Measurements from ENCODE around the gene N4BP2L1. TPM values are rescaled to one million over a fixed set of nuclear protein-coding genes. Genes with fewer than 3 reads are reported as not detected.

N4BP2L1 gene
- total and polyA plus RNA-seq, 2 experiments from 2014 or later = 1.2 to 1.4 TPM

DNA sequence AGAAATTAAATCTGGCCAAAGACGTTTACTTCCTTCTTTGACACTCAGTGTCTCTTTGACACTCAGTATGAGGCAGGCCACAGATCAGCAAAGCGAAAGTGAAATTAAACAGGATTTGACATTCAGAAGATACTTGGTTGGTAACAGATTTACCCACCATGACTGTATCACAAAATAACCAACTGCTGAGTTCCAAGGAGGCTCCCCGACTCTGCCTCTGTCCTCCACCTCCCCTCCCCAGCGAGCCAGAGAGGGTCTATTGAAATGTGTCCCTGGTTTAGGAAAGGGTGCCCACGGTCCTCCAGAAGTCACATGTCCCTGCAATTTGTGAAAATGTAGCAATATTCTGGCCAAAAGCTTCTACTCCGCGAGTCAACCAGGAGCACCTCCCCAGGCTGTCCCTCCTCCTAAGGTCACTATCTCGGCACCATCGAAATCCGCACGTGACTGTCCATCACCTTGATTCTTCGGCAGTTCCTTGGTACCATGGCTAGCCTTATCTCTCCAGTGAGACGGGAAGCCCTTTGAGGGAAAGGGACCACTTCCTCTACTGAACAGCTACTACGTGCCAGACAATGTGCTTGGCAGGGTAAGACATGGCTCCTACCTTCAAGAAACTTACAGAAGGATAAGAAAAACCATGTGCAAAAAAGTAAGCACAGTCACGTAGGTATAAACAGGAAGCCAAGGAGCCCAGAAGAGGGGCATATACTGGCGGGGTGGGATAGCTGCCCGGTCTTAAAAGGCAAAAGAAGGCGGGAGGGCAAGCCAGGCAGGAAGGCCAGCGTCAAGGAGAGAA, 1.5 kb downstream of the N4BP2L1 start:
- in situ Hi-C loops (cut with MboI) = no loop called here
- H3K4me3 ChIP-seq = peak overlapping the region; percentile 70
- H4K20me1 ChIP-seq (ENCODE audit: insufficient read depth) = no peaks in the 10 kb centered on the region
- H3K27ac ChIP-seq = no peak overlapping the region
- peak overlapping the region; percentile 84 for H3K4me2 ChIP-seq (ENCODE audit: unreplicated experiment)
- DNase-seq = peak; percentile 55
- WGBS, 2 experiments (ENCODE audit: low coverage in 1 of 2, low lambda C conversion rate in 2 of 2, missing lambda C conversion rate in 2 of 2) = 25 to 29% methylated on average over 19 of the region's 19 CpGs
- H3F3A ChIP-seq (ENCODE audit: insufficient read depth) = peaks cover 7% of the 10 kb centered on the region
- no peaks in the 10 kb centered on the region for H3K9me3 ChIP-seq (ENCODE audit: low read depth)
- peak overlapping the region; percentile 70 for H3K9ac ChIP-seq
- TF ChIP-seq EZH2 (IDR thresholded peaks at IDR 0.05; ENCODE audit: insufficient read depth, poor library complexity, severe bottlenecking) = no peak
- no peak for TF ChIP-seq EZH2phosphoT487 (IDR thresholded peaks at IDR 0.05; ENCODE audit: insufficient read depth, low read depth)
- H3K36me3 ChIP-seq (ENCODE audit: low read depth) = peaks cover 21% of the 10 kb centered on the region
- peaks cover 4% of the 10 kb centered on the region; the same call in 1 of the 2 replicates for H3K4me1 ChIP-seq (ENCODE audit: insufficient read depth)
- peak overlapping the region; percentile 72 for H2AFZ ChIP-seq
- H3K9me2 ChIP-seq (ENCODE audit: insufficient read depth) = no peaks in the 10 kb centered on the region
- no peaks in the 10 kb centered on the region for H3K27me3 ChIP-seq (replicated peaks; ENCODE audit: insufficient read depth)
- H3K79me2 ChIP-seq (ENCODE audit: insufficient read depth) = no peaks in the 10 kb centered on the region

DNA sequence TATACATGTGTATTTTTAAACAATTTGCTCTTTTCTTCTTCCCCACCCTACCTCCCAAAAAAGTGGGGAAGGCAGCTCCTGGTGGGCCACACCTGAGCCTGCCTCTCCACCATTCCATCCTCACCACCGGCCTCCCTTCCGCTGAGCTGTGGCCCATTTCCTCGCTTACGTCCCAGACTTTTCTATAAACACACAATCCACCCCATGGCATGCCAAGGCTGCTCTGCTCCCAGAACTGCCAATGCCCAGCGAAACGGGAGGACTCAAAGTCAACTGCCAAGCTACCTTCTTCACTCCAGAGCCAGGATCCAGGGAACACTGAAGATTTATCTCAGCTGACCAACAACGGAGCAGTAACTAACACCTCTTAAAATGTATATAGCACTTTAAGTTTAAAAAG, 2.8 kb downstream of the N4BP2L1 start:
- peaks cover 4% of the 10 kb centered on the region; the same call in 1 of the 2 replicates for H3K4me1 ChIP-seq (ENCODE audit: insufficient read depth)
- TF ChIP-seq EZH2phosphoT487 (IDR thresholded peaks at IDR 0.05; ENCODE audit: insufficient read depth, low read depth) = no peak
- no peak for TF ChIP-seq EZH2 (IDR thresholded peaks at IDR 0.05; ENCODE audit: insufficient read depth, poor library complexity, severe bottlenecking)
- H3K9ac ChIP-seq = no peak overlapping the region
- H4K20me1 ChIP-seq (ENCODE audit: insufficient read depth) = no peaks in the 10 kb centered on the region
- H3K9me3 ChIP-seq (ENCODE audit: low read depth) = no peaks in the 10 kb centered on the region
- H3K27me3 ChIP-seq (replicated peaks; ENCODE audit: insufficient read depth) = no peaks in the 10 kb centered on the region
- no peak overlapping the region for H3K4me2 ChIP-seq (ENCODE audit: unreplicated experiment)
- H3F3A ChIP-seq (ENCODE audit: insufficient read depth) = peaks cover 7% of the 10 kb centered on the region
- H3K9me2 ChIP-seq (ENCODE audit: insufficient read depth) = no peaks in the 10 kb centered on the region
- H2AFZ ChIP-seq = no peak overlapping the region
- WGBS, 2 experiments (ENCODE audit: low coverage in 1 of 2, low lambda C conversion rate in 2 of 2, missing lambda C conversion rate in 2 of 2) = 83 to 88% methylated on average over 7 of the region's 7 CpGs
- H3K27ac ChIP-seq = no peak overlapping the region
- peaks cover 18% of the 10 kb centered on the region; the same call in 1 of the 2 replicates for H3K36me3 ChIP-seq (ENCODE audit: low read depth)
- DNase-seq = no peak
- H3K79me2 ChIP-seq (ENCODE audit: insufficient read depth) = no peaks in the 10 kb centered on the region
- in situ Hi-C loops (cut with MboI) = no loop called here
- no peak overlapping the region for H3K4me3 ChIP-seq

DNA sequence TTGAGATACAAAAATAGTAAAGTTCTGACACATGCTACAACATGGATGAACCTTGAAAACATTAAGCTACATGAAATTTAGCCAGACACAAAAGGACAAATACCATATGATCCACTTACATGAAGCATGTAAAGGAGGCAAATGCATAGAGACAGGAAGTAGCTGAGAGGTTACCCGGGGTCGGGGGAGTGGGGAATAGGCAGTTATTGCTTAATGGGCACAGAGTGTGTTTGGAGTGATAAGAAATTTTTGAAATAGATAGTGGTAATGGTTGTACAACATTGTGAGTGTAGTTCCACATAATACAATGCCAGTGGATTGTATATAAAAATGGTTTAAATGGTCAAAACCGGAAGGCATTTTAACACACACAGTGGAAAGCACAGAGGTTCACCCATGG, 4.3 kb downstream of the N4BP2L1 start:
- Histone ChIP-seq H3K27ac (no peak overlapping the region), H3K9me3 (ENCODE audit: low read depth) (no peaks in the 10 kb centered on the region), H3K79me2 (ENCODE audit: insufficient read depth) (no peaks in the 10 kb centered on the region), H3K36me3 (ENCODE audit: low read depth) (0 out of 2 replicates have a peak, but pooled peaks cover 11% of the 10 kb centered on the region), H3K4me2 (ENCODE audit: unreplicated experiment) (no peak overlapping the region), H3K9ac (no peak overlapping the region), H4K20me1 (ENCODE audit: insufficient read depth) (no peaks in the 10 kb centered on the region), H3K27me3 (replicated peaks; ENCODE audit: insufficient read depth) (no peaks in the 10 kb centered on the region), H3K9me2 (ENCODE audit: insufficient read depth) (no peaks in the 10 kb centered on the region), H3F3A (ENCODE audit: insufficient read depth) (no peaks in the 10 kb centered on the region), H3K4me1 (ENCODE audit: insufficient read depth) (peaks cover 2% of the 10 kb centered on the region; the same call in 1 of the 2 replicates), H2AFZ (no peak overlapping the region), H3K4me3 (no peak overlapping the region)
- 92 to 99% methylated on average over 3 of the region's 3 CpGs for WGBS, 2 experiments (ENCODE audit: low coverage in 1 of 2, low lambda C conversion rate in 2 of 2, missing lambda C conversion rate in 2 of 2)
- DNase-seq = no peak
- in situ Hi-C loops (cut with MboI) = no loop called here
- TF ChIP-seq EZH2phosphoT487 (IDR thresholded peaks at IDR 0.05; ENCODE audit: insufficient read depth, low read depth) (no peak), EZH2 (IDR thresholded peaks at IDR 0.05; ENCODE audit: insufficient read depth, poor library complexity, severe bottlenecking) (no peak)

DNA sequence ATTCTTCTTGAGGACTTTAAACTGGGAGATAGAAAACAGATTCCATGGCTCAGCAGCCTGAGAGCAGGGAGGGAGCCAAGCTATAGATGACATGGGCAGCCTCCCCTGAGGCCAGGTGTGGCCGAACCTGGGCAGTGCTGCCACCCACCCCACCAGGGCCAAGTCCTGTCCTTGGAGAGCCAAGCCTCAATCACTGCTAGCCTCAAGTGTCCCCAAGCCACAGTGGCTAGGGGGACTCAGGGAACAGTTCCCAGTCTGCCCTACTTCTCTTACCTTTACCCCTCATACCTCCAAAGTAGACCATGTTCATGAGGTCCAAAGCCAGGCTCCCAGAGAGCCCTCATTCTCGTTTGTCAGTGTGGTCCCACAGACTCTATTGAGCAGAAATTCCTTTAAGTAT, 8.1 kb downstream of the N4BP2L1 start:
- in situ Hi-C loops (cut with MboI) = no loop called here
- H3K9me3 ChIP-seq (ENCODE audit: low read depth) = no peaks in the 10 kb centered on the region
- no peaks in the 10 kb centered on the region for H3K27me3 ChIP-seq (replicated peaks; ENCODE audit: insufficient read depth)
- H3F3A ChIP-seq (ENCODE audit: insufficient read depth) = no peaks in the 10 kb centered on the region
- H3K4me3 ChIP-seq = no peak overlapping the region
- no peak overlapping the region for H3K4me2 ChIP-seq (ENCODE audit: unreplicated experiment)
- H4K20me1 ChIP-seq (ENCODE audit: insufficient read depth) = no peaks in the 10 kb centered on the region
- WGBS, 2 experiments (ENCODE audit: low coverage in 1 of 2, low lambda C conversion rate in 2 of 2, missing lambda C conversion rate in 2 of 2) = 68 to 72% methylated on average over 2 of the region's 2 CpGs
- H3K4me1 ChIP-seq (ENCODE audit: insufficient read depth) = no peaks in the 10 kb centered on the region
- H3K79me2 ChIP-seq (ENCODE audit: insufficient read depth) = no peaks in the 10 kb centered on the region
- no peak for DNase-seq
- TF ChIP-seq EZH2phosphoT487 (IDR thresholded peaks at IDR 0.05; ENCODE audit: insufficient read depth, low read depth) (no peak), EZH2 (IDR thresholded peaks at IDR 0.05; ENCODE audit: insufficient read depth, poor library complexity, severe bottlenecking) (no peak)
- no peak overlapping the region for H3K9ac ChIP-seq
- H3K9me2 ChIP-seq (ENCODE audit: insufficient read depth) = no peaks in the 10 kb centered on the region
- H2AFZ ChIP-seq = no peak overlapping the region
- no peak overlapping the region for H3K27ac ChIP-seq
- 0 out of 2 replicates have a peak, but pooled peaks cover 11% of the 10 kb centered on the region for H3K36me3 ChIP-seq (ENCODE audit: low read depth)

All from GM23248 (cell line).